Suppressor macrophage treated with lipopolysaccharide for 4 hours (primary cell): Measurements from ENCODE around the gene FAM20A.

ENCODE experiments used
- DNase-seq: peaks from one replicate; pipeline ENCODE4 v3.0.0-alpha.2; 2020

Gene FAM20A

GRCh38 chr17:68608515-68609130, 7.5 kb upstream of the FAM20A start:
- no peak for DNase-seq

- no peak for DNase-seq
Measured at GRCh38 chr17:68606451-68607307, 5.5 kb upstream of the FAM20A start.

GRCh38 chr17:68605914-68606313, 4.7 kb upstream of the FAM20A start:
- DNase-seq = peak; percentile 71

GRCh38 chr17:68603656-68604055, 2.5 kb upstream of the FAM20A start:
- DNase-seq = peak; percentile 69

DNA sequence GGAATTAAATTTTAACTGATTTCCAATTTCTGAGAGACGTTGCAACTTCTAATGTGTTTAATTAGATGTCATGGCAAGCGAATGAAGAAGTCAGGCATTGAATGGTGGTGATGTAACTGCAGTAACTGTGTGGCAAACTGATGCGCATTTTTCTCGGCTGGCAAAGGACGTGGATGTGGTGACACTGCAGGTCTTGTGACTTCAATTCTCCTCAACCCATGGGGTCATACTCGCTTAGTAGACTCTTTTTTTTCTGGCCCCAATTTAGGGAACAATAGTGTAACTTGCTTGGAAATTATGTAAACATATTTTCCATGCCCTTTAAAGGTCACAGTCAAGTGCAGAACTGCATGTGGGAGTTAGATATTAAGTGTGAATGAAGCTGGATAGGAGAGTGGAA, 1.9 kb upstream of the FAM20A start:
- peak; percentile 99 for DNase-seq

DNA sequence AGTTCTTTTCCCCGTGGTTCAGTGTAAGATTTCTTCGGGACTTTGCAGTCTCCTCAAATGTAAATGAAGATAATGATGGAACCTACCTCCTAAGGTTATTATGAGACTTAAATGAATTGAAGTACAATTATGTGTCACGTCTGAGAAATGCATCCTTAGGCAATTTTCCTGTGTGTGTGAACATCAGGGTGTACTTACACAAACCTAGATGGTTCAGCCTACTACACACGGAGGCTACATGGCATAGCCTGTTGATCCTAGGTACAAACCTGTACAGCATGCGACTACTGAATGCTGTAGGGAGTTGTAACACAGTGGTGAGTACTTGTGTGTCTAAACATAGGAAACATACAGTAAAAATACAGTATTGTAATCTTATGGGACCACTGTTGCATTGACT, 1.1 kb upstream of the FAM20A start:
- peak; percentile 63 for DNase-seq

GRCh38 chr17:68601565-68602288, 560 bp upstream of the FAM20A start:
- DNase-seq = peak; percentile 93

DNA sequence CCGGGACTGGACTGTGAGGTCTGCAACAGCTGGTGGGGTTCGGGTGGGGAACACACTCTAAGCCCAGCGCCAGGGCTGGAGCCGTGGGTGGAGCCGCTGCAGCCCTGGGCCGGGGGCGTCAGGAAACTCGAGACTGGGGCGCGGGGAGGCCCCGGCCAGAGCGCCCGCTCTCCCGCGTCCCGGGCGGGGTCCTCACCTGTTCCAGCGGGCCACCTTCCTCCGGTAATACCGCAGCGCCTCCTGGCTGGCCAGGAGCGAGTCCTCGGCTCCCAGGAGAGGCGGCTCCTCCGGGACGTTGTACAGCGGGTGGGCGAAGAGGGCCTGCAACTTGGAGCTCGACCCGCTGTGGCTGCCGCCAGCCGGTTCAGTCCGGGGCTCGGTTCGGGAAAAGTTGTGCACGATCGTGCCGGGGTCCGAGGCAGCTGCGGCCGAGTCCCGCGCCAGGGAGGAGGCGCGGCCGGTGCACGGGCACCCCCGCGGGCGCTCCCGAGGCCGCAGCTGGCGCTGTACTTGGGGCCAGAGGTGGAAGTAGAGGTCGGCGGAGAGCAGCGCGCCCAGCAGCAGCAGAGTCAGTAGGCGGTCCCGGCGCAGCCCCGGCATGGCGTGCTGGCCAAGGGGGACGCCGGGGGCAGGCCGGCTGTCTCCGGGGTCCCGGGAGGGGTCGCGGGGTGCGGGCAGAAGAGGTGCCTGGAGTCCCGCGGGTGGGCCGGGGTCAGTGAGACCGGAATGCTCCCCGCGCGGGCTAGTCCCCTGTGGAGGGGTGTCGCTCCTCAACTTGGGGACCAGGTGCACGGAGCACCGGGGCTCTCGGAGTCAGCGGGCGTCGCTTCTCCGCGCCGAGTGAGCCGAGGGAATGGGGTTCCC, 868 bp downstream of the FAM20A start:
- peak; percentile 71 for DNase-seq

- peak; percentile 44 for DNase-seq
Measured at GRCh38 chr17:68599552-68600066, 1.6 kb downstream of the FAM20A start.

- peak; percentile 62 for DNase-seq
Measured at GRCh38 chr17:68599091-68599490, 2.1 kb downstream of the FAM20A start.

DNA sequence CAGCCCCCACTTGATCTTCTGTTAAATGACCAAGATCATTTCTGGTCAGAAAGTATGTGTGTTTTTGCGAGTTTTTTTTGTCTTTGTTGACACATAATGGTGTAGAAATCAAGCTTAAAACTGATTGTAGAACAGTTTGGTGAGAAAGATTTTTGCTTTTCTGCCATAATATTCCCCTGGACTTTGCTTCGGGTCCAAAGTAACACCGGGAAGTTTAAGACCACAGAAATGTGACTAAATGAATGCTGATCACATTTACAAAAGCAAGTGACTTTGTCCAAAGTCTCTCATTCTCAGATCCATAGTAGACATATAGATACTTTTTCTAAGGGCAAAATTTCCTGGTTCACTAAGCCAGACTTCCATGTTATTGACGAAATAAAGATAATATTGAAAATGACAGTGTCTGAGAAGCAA, 2.6 kb downstream of the FAM20A start:
- DNase-seq = peak; percentile 31

DNA sequence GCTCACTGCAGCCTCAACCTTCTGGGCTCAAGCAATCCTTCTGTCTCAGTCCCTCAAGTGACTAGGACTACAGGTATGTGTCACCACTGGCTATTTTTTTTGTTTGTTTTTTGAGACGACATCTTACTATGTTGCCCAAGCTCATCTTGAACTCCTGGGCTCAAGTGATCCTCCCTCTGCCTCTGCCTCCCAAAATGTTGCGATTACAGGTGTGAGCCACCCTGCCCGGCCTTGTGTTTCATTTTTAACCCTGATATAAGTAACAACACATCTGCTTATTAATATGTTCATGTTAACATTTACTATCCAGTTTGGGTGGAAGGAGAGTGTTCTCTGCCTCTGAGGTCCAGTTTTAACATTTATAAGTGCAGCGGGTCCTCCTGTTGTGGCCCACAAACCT, 3.1 kb downstream of the FAM20A start:
- DNase-seq = no peak

GRCh38 chr17:68596411-68596945, 4.7 kb downstream of the FAM20A start:
- no peak for DNase-seq

DNA sequence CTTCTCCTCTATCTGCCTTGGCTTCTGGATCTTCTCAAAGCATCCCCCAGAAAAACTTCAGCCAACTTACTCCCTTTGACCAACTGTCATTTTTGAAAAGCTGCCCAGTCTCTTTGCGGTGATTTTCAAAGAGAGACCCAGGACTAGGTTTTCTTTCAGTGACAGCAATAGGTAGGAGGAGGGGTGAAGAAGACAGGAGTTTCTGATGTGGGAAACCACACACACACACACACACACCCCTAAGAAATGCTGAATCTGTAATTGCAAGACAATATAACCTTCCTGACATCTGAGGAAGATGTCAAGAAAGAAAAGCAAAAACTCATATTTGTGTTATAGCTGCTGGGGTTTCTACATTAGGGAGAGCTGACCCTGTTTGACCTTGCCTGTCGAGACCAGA, 5.2 kb downstream of the FAM20A start:
- DNase-seq = no peak

DNA sequence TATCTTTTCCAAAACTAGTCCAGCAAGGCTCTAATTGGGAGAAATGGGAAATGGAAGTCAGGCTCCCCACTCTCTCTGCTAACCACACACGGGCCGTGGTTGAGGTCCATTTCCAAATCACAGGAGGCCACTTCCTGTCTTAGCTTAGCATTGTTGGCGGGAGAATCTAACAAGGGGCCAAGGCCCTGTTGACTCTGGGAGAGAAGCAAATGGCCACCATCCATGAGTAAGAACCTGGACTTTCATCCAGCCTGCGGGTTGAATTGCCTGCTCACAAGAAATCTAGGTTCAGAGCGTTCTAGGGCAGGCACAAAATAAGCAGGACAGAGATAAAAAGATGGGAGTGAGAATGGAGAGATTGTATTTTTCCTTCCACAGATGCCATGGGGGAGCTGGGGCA, 5.7 kb downstream of the FAM20A start:
- DNase-seq = peak; percentile 54

- DNase-seq = peak; percentile 39
Measured at GRCh38 chr17:68594552-68594951, 6.6 kb downstream of the FAM20A start.

DNA sequence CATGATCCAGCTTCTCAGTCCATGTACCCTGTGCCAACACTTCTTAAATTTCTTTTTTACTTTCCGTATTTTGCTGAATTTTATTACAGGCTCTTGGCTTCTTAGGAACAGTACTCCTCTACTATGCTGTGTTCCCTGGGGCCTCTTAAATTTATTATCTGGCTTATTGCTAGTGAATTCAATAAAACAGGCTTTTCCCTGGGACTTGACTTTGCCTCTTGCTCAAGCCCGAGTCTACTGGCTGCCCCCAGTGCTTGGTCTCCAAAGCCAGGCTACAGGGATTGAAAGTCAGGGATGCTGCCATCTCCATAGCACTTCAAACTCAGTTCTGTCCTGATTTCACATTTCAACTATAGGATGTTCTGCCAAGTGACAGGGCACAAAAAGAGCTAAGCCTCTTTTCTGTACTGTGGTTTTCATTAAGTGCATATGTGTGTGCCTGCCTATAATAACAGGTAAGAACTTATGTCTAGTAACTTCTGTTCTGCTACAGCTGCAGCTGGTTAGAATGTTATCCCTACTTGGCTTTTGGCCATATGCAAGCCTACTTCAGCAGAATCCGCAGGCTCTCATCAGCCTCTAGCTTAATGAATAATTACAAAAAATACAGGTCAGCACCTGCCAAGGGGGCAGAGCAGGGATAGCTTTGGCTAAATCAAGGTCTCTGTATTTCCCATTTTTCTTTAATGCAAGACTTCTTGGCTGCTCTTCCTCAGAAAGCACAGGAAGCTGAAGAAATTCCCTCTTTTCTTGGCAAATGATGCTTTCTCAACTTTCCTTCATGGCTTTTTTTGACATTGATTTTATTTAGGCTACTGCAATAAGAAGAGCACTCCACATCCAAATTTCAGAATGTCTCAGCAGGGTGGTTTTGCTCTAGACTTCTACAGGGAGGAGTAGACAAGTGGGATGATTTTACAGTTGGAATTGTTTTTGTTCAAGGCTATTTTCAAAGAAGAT, 8.2 kb downstream of the FAM20A start:
- DNase-seq = no peak

- no peak for DNase-seq
Measured at GRCh38 chr17:68592009-68592408, 9.2 kb downstream of the FAM20A start.

GRCh38 chr17:68591583-68591982, 9.6 kb downstream of the FAM20A start:
- DNase-seq = peak; percentile 59

GRCh38 chr17:68589086-68589485, 12.1 kb downstream of the FAM20A start:
- DNase-seq = no peak

DNA sequence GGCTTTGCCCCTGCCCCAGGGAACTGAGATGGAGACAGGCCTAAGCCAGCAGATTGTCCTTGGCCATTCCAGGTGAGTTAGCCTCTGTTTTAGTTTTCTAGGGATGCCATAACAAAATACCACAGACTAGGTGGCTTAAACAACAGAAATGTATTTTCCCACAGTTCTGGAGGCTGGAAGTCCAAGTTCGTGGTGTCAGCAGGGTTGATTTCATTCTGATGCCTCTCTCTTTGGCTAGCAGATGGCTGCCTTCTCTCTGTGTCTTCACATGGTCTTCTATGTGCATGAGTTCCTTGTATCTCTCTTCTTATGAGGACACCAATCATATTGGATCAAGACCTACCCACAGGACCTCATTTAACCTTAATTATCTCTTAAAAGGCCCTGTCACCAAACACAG, 12.8 kb downstream of the FAM20A start:
- no peak for DNase-seq
